HG02840 (cell line): ENCODE results near the gene PIKFYVE.
"Not testable (repeated sequence)": the region's sequence is repeated elsewhere in the genome, so short reads cannot be mapped to it uniquely, and the experiment has no call there.

ENCODE experiments used
- ATAC-seq: cut with Tn5 transposase; IDR thresholded peaks from one replicate; pipeline ENCODE4 v1.9.1; 2021; ENCODE audit warnings: mild to moderate bottlenecking, moderate library complexity, moderate number of reproducible peaks; ENCODE audit not compliant: unreplicated experiment, low FRiP score

The PIKFYVE gene

DNA sequence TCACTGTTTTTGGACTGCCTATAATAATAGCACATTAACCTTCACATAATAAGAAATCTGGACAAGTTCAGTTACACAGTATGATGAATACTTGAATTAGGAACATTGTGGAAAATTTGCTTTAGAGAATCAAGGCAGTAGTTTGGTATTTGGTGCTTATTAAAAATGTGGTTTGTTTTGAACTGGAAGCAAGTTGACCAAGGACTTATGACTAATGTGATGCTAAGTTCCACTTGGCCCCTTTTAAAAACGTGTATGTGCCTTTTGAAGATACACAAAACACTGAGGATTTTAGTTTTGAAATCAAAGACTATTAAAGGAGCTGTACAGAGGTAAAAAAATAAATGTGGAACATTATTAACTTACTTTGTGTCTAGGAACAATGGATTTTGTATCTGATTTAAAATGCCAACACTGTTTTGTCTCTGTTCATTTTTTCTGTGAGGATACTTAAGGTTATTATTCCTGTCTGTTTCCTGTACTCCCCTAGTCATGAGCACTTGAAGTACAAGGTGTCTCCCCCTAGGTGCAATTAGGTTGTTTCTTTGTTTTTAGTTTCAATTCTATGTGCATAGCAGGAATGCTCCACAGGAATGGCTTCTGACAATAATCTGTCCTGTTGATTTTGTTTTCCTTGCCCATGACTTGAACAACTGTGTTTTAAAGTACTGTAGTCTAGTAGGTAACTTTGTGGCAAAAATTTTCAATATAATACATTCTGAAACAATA is 91.0 kb downstream of the PIKFYVE start:
- no peak for ATAC-seq

- ATAC-seq = no peak
Observed at GRCh38 chr2:208358758-208359631, 92.9 kb downstream of the PIKFYVE start.

GRCh38 chr2:208359632-208359986 is 93.6 kb downstream of the PIKFYVE start:
- no peak for ATAC-seq

GRCh38 chr2:208360259-208361076 is 94.4 kb downstream of the PIKFYVE start:
- no peak for ATAC-seq

GRCh38 chr2:208361077-208361441 is 95.0 kb downstream of the PIKFYVE start:
- no peak for ATAC-seq

DNA sequence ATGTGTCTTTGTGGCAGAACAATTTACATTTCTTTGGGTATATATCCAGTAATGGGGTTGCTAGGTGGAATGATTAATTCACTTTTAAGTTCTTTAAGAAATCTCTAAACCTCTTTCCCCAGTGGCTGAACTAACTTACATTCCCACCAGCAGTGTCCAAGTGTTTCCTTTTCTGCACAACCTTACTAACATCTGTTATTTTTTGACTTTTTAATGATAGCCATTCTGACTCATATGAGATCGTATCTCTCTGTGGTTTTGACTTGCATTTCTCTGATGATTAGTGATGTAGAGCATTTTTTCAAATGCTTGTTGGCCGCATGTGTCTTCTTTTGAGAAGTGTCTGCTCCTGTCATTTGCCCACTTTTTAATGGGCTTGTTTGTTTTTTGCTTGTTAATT is 97.4 kb downstream of the PIKFYVE start:
- ATAC-seq = no peak

DNA sequence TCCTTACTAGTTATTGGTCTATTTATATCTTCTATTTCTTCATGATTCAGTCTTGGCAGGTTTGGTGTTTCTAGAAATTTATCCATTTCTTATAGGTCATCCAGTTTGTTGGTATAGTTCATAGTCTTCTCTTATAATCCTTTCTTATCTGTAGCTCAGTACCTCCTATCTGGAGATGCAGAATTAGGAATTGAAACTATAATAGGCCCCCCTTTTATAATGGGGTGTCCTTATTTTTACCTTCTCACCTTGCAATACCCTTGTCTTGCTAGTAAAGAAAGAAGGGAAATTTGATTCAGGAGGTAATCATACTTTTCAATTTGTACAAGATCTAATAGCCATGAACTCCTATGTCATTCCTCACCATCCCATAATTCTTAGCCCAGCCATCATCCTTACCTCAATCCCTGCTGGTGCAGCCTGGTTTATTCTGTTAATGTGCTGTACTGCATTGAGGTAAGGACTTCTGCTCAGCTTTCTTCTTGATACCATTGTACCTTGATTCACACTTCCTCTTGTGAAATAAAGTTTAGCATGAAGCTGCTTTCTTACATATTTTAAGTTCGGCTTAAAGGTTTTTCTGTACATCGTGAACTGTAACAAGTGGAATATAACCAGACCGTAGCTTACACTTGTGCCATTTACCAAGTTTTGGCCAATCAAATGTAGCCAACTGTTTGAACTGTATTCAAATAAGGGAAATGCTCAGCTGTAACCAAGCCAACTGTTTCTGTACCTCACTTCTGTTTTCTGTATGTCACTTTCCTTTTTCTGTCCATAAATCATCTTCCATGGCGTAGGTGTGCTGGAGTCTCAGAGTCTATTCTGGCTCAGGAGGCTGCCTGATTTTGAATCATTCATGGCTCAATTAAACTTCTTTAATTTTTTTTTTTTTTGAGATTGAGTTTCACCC is 100.4 kb downstream of the PIKFYVE start:
- ATAC-seq = peak; percentile 58

DNA sequence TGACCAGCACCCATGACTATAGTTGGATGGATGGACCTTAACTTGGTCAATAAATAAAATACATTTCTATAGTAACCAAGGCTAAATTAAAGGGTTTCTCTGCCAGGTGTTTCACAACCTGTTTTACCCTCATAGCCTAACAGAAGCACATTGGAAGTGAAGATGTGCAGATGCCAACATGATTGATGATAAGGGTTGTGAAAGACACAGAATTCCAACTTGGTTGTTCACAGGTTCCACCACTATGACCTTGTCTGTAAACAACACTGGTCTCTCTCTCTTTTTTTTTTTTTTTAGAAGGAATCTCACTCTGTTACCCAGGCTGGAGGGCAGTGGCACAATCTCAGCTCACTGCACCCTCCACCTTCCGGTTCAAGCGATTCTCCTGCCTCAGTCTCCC is 103.0 kb downstream of the PIKFYVE start:
- ATAC-seq = no peak

- ATAC-seq = no peak
Observed at GRCh38 chr2:208370881-208371633, 105.0 kb downstream of the PIKFYVE start.

GRCh38 chr2:208371634-208371935 is 105.5 kb downstream of the PIKFYVE start:
- no peak for ATAC-seq

DNA sequence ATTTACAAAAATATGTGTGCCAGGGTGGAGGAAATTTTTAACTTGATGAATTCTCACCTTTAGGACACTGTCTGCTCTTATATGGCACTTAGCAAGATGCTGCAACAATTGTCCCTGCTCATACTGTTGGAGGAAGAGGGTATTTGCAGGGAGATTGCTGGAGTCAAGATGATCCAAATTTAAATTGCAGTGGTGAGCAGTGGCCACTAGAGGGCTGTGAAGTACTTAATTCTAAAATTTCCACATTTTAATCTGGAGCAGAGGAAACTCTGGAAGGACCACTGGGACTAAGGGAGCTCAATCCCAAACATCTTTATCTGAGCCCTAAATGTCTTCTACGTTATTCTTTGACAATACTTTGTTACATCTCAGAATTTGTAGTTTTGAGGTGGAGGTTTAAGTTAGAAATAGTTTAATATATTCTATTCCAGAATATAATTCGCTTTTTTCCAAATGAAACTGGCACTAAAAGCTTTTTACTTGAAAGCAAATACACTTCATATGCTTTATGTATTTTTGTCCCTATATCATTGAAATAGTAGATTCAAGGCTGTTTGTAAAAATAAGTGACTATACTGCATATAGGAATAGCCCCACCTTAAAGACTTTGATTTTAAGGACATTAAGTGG is 107.5 kb downstream of the PIKFYVE start:
- no peak for ATAC-seq

- ATAC-seq = no peak
Observed at GRCh38 chr2:208375491-208376068, 109.5 kb downstream of the PIKFYVE start.

DNA sequence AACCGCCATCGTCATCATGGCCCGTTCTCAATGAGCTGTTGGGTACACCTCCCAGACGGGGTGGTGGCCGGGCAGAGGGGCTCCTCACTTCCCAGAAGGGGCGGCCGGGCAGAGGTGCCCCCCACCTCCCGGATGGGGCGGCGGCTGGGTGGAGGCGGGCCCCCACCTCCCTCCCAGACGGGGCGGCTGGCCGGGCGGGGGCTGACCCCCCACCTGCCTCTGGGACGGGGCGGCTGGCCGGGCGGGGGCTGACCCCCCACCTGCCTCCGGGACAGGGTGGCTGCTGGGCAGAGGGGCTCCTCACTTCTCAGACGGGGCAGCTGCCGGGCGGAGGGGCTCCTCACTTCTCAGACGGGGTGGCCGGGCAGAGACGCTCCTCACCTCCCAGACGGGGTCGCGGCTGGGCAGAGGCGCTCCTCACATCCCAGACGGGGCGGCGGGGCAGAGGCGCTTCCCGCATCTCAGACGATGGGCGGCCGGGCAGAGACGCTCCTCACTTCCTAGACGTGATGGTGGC is 111.3 kb downstream of the PIKFYVE start:
- ATAC-seq = not testable (repeated sequence)

DNA sequence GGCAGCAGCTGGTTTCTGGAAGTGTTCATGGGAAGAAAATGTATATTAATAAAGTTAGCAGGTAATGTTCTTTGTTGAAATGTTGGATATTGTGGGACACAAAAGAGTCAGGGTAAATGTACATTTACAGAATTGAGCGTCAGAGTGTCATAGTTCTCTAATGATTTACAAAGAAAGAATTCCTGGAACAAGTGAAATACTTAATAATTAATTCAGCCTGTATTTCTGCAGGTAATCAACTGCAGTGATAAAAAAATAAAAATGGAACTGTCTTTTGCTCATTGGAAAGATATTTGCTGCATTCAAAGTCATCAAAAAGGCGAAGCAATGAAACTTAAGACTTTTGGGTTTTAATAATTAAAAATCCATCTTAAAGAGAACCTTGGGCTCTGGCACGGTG is 113.1 kb downstream of the PIKFYVE start:
- ATAC-seq = no peak

DNA sequence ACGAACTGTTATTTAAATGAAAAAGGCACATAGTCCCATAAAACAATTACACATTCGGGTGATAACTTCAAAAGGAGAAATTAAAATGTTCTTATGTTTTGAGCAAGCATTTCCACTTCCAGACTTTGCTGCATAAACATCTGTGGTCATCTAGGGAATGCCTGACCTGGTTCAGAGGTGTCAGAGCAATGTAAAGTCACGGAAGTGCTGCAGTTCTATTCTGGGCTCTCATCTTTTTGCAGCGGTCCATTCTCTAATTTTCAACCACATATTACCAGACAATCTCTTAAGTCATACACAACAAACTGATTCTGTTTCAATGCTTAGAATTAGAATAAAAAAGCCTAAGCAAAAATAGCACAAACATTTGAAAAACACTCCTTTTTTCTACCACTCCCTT is 118.6 kb downstream of the PIKFYVE start:
- ATAC-seq = no peak

GRCh38 chr2:208386541-208386940 is 120.5 kb downstream of the PIKFYVE start:
- no peak for ATAC-seq

DNA sequence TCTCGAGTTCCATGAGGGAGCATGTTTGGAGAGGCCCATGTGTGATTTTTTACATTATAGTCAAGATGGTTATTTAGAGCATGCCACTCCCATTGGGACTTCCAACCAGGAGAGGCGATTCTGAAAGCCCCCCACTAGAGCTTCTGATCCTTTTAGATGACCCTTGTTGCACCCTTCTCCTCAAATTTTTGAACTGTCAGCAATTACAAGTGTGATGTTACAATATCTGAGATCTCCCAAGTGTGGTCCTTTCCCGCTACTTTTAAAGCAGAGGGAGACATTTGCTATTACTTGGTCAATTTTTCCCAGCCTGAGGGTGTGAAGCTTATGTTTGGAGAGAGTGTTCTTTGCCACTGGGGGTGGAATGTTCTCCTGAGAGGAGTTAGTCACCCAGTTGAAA is 123.9 kb downstream of the PIKFYVE start:
- ATAC-seq = no peak

DNA sequence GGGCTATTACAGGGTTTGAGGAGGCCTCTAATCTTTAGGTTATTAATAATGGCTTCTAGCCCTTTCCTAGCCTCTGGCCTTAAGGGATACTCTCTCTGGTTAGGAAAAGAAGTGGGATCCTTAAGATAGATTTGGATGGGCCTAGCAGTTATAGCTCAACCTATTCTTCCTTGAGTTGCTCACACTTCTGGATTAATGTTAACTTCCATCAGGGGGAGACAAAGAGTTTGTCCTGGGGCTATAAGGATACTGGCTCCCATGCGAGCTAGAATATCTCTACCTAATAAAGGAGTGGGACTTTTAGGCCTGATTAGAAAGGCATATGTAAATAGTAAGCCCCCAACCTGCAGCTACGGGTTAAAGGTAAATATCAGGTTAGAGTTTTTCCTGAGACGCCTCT is 126.2 kb downstream of the PIKFYVE start:
- ATAC-seq = no peak
